ENCODE data around the gene SDK1.

DNA sequence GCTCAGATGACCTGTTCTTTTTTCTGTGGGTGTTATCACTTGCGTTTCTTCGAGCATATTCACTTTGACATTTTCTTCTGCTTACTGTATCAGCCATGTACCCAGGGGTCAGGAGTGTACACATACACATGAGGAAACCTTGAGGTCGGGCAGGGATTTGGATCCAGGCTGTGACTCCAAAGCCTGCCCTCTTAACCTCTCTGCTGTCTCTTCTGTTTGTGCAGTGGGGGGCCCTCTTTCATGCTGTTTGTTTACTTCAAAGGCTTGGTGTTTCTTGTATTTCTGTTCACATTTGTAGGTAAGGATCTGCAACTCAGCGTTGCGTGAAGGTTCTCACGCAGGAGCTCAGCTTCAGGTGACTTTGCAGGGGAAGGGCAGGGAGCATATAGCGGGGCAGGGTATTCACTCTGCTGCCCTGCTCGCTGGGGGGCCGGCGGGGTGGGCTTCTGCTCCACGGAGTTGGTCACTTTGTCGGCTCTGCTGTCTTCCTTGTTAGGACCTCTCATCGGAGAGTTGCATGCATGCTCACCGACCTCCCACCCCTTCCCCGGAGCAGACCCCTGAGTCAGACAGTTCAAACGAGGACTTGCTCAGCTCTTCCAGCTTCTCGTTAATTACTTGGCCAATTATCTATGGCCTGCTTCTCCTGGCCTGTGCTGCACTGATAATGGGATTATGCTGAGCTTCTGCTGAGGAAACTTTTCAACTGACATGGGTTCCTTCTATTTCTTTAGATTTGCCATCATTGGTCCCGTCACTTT lies 77.5 kb downstream of the SDK1 start:
- TF ChIP-seq SP1 (IDR thresholded peaks at IDR 0.05) (no peak), LEF1 (IDR thresholded peaks at IDR 0.05; ENCODE audit: borderline replicate concordance) (no peak), FOXK2 (IDR thresholded peaks at IDR 0.05) (no peak), FOXA1 (IDR thresholded peaks at IDR 0.05) (no peak), ZNF384 (IDR thresholded peaks at IDR 0.05) (no peak)
